GM12892 (cell line): ENCODE data around the gene DHCR24.

Experiments used
- DNase-seq: peaks from one replicate; pipeline ENCODE4 v3.0.0; 2011; ENCODE audit not compliant: insufficient read length
- FAIRE-seq: peaks from 2 replicates; lab custom pipeline; 2011; peaks lifted over from hg19 to GRCh38; lab: Jason Lieb, UNC
- POLR2A ChIP-seq: IDR thresholded peaks from 2 replicates; pipeline ENCODE4 v1.6.1; 2011; ENCODE audit warnings: low read depth, low read length, control low read depth
- POLR2AphosphoS5 ChIP-seq: IDR thresholded peaks from 2 replicates; pipeline ENCODE4 v1.6.1; 2011; ENCODE audit warnings: low read depth, low read length, control low read depth
- TAF1 ChIP-seq: IDR thresholded peaks from 2 replicates; pipeline ENCODE4 v1.6.1; 2011; ENCODE audit warnings: low read depth, mild to moderate bottlenecking, control low read depth, low read length, borderline replicate concordance

Gene DHCR24

DNA sequence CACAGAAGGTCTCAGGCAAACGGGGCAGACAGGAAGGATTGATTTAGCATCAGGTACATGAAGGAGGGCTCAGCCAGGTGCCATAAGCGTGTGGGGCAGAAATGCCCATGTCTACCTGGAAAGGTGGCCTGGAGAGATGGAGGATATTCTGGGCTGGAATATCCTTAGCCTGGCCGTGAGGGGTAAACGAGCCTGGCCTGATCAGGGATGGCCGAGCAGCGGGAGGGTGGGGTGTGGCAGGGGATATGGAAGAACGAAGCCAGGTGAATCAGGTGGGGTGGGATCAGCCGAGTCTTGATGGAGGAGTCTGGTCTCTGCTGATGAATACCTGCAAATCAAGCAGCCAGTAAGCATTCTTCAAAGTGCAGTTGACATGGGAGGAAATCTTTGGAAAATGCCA, 50.4 kb downstream of the DHCR24 start:
- FAIRE-seq (no peak), DNase-seq (no peak)
- TF ChIP-seq POLR2AphosphoS5 (no peak), TAF1 (no peak), POLR2A (no peak)

- DNase-seq (no peak), FAIRE-seq (no peak)
- no peak for TF ChIP-seq TAF1
- no peak for TF ChIP-seq POLR2AphosphoS5
- TF ChIP-seq POLR2A, result no peak
These were observed 51.0 kb downstream of the DHCR24 start for GRCh38 chr1:54835970-54836369.

GRCh38 chr1:54835131-54835898, 51.7 kb downstream of the DHCR24 start:
- FAIRE-seq (no peak), DNase-seq (no peak)
- TF ChIP-seq POLR2A, result no peak
- no peak for TF ChIP-seq POLR2AphosphoS5
- no peak for TF ChIP-seq TAF1

DNA sequence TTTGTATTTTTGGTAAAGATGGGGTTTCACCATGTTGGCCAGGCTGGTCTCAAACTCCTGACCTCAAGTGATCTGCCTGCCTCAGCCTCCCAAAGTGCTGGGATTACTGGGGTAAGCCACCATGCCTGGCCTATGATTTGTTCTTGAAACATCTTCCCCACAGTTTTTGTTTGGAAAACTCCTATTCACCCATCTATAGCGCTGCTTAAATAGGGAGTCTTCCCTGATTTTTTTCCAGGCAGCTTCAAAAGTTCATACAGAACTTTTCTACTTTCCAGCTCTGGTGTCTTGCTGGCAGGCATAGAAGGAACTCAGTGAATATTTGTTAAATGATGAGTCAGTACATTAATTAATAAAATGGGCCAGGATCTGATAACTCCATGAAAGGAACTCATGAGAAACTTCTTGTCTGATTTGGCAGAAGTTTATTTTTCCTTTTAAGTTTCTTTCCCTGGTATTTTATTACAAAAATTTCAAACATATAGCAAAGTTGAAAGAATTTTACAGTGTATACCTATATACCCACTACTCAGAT, 52.9 kb downstream of the DHCR24 start:
- no peak for FAIRE-seq
- no peak for DNase-seq
- TF ChIP-seq POLR2A, result no peak
- TF ChIP-seq POLR2AphosphoS5, result no peak
- no peak for TF ChIP-seq TAF1

DNA sequence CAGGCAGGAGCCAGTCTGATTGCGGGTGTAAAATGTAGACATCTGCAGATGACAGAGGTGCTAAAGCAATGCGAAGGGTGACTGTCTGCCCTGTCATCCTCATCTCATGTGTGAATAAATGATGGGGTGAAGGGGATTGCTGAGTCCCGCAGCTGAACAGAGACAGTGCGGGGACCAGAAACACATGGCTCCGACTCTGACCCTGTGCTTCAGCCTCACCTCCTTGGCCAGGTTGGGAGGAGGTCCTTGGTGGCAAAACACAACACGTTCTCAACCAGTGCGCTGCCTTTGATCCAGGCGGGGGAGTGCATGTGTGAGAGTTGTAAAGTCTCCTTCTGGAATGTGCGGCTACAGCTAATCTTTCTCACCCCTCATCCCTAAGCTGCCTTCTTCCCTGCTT, 53.9 kb downstream of the DHCR24 start:
- no peak for FAIRE-seq
- TF ChIP-seq TAF1 (no peak), POLR2A (no peak), POLR2AphosphoS5 (no peak)
- no peak for DNase-seq

DNA sequence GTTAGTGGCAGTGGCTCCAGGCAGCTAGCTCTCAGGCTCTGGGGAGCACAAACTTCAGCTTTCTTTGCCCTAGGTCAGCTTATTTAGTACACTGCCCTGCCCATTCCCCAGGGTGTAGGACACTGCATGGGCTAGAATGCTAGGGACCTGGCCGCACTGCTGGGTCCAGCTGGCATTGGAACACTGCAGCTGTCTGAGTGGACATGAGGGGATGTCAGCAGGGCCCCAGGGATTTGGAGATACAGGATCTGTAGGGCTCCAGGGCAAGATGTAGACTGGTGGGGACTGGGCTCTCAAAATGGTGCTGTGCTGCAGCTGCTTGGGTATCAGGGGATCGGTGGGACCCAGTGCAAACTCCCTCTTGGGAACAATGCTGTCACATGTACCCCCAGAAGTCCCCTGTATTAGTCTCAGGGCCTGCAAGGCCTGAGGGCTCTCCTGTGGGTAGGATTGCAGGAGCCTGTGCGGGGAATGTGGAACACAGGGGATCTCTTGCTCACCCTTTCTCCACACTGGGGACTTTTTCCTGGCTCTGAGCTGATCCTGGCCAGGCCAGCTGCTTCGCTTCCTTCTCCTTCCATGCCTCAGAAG, 60.7 kb downstream of the DHCR24 start:
- DNase-seq (no peak), FAIRE-seq (no peak)
- TF ChIP-seq POLR2AphosphoS5 (no peak), TAF1 (no peak), POLR2A (no peak)

DNA sequence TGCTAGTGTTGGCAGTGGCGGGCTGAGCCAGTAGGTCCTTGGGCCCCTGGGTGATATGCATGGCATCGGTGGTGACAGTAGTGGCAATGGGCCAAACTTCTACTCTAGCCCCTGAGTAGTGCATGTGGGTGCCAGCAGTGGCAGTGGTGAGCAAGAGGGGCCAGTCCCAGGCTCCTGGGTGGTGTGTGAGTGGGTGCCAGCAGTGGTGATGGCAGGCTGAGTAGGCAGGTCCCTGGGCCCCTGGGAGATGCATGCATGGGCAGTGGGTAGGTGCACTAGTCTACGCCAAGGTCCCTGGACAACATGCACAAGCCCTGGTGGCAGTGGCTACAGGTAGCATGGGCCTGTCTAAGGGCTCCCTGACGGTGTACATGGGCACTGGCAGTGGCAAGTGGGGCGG, 61.3 kb downstream of the DHCR24 start:
- TF ChIP-seq POLR2AphosphoS5 (no peak), TAF1 (no peak), POLR2A (no peak)
- DNase-seq, result no peak
- no peak for FAIRE-seq

DNA sequence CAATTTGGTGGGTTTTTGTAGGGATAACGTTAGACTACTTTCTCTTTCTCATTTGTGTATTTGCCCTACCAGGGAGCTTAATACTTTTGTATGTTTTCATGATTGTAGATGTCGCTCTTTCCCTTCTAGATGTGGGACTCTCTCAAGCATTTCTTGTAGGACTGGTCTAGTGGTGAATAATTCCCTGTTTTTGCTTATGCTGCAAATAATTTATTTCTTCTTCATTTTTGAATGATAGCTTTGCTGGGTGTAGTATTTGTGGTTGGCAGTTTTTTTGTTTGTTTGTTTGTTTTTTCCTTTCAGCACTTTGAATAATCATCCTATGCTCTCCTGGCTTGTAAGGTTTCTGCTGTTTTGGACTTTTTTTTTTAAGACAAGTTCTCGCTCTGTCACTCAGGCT, 63.3 kb downstream of the DHCR24 start:
- TF ChIP-seq POLR2AphosphoS5 (no peak), POLR2A (no peak), TAF1 (no peak)
- no peak for FAIRE-seq

GRCh38 chr1:54819733-54820132, 67.3 kb downstream of the DHCR24 start:
- FAIRE-seq (no peak), DNase-seq (no peak)
- TF ChIP-seq POLR2A (no peak), TAF1 (no peak), POLR2AphosphoS5 (no peak)

More for the DNA sequence above, 63.3 kb downstream of the DHCR24 start:
- DNase-seq, result no peak

- DNase-seq, result no peak
- FAIRE-seq, result no peak
- TF ChIP-seq TAF1, result no peak
- no peak for TF ChIP-seq POLR2AphosphoS5
- TF ChIP-seq POLR2A, result no peak
These were observed 67.8 kb downstream of the DHCR24 start for GRCh38 chr1:54819195-54819536.

GRCh38 chr1:54818461-54819194, 68.4 kb downstream of the DHCR24 start:
- no peak for FAIRE-seq
- TF ChIP-seq TAF1 (no peak), POLR2A (no peak), POLR2AphosphoS5 (no peak)
- DNase-seq, result no peak
